Left ventricle myocardium inferior (tissue), 1 donor: ENCODE measurements around the gene KRT16. TPM values are rescaled to one million over a fixed set of nuclear protein-coding genes. Genes with fewer than 3 reads are reported as not detected.
"Not testable (repeated sequence)": the region's sequence is repeated elsewhere in the genome, so short reads cannot be mapped to it uniquely, and the experiment has no call there.

ENCODE experiments used
- DNase-seq: peaks from one replicate; pipeline ENCODE4 v3.0.0-alpha.2; 2020
- H3K27ac ChIP-seq: fragments of 200-600 bp; replicated peaks from 2 replicates; pipeline ENCODE4 v1.8.0; 2021
- H3K27me3 ChIP-seq: fragments of 200-600 bp; 2 replicates; pipeline ENCODE4 v1.8.0; 2021; ENCODE audit warnings: low read depth
- H3K36me3 ChIP-seq: fragments of 200-600 bp; 2 replicates; pipeline ENCODE4 v1.8.0; 2021
- H3K4me1 ChIP-seq: fragments of 200-600 bp; 2 replicates; pipeline ENCODE4 v1.8.0; 2021
- H3K4me3 ChIP-seq: fragments of 200-600 bp; 2 replicates; pipeline ENCODE4 v1.8.0; 2021; ENCODE audit warnings: mild to moderate bottlenecking, moderate library complexity
- H3K9me3 ChIP-seq: fragments of 200-600 bp; replicated peaks from 2 replicates; pipeline ENCODE4 v1.8.0; 2021
- intact Hi-C: fragments of 100-400 bp; cut with micrococcal nuclease; formaldehyde crosslinking; loops from one replicate; pipeline ENCODE4 v1.11.0; 2022
- total RNA-seq: library from RNA; stranded (reverse); fragmentation: NEBNext Ultra II Directional; extraction: Animal tissue kit (Norgen Biotek cat#: 25700); gene quantifications from one replicate; pipeline ENCODE4 v1.2.1, GENCODE V29; 2021
- TF ChIP-seq, protein P1 (sequence below): fragments of 200-600 bp; IDR thresholded peaks from 2 replicates; pipeline ENCODE4 v1.8.0; 2021; ENCODE audit warnings: antibody characterized with exemption, mild to moderate bottlenecking, borderline replicate concordance
- donor health status: DM: no; HTN: yes; CAD: no; lungs with severe emphysema.

The KRT16 gene
- total RNA-seq, 1 donor from 2014 or later, result not detected

DNA sequence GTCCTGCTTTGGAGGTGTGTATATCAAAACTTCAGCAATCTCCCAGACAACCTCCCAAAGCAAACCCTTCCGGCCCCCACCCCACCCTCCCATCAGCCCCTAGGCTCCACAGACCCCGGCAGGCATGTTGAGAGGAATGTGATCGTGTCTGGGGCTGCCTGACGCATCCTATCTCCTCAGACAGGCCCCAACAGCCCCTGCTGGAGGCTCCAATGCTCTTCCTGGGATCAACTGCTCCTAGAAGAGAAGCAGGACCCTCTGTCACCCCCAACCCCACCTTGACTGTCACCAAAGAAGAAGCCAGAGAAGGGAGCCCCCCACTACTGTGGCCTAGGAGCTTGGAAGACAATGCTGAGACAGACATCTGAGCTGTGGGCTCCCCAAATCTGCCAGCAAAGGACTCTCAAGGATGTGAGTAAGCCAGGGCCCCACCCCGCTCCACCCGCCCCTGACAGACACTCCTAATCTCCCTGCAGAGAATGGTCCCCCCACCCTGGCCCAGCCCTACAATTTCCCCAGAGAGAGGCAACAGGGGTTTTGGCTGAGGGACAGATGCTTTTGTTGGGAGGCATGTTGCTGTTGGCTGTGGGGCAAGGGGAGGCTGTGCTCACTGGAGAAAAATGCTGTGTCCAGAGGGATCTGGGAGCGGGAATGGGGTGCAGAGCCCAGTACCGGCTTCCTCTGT is 24.3 kb downstream of the KRT16 start:
- TF ChIP-seq, protein P1, sequence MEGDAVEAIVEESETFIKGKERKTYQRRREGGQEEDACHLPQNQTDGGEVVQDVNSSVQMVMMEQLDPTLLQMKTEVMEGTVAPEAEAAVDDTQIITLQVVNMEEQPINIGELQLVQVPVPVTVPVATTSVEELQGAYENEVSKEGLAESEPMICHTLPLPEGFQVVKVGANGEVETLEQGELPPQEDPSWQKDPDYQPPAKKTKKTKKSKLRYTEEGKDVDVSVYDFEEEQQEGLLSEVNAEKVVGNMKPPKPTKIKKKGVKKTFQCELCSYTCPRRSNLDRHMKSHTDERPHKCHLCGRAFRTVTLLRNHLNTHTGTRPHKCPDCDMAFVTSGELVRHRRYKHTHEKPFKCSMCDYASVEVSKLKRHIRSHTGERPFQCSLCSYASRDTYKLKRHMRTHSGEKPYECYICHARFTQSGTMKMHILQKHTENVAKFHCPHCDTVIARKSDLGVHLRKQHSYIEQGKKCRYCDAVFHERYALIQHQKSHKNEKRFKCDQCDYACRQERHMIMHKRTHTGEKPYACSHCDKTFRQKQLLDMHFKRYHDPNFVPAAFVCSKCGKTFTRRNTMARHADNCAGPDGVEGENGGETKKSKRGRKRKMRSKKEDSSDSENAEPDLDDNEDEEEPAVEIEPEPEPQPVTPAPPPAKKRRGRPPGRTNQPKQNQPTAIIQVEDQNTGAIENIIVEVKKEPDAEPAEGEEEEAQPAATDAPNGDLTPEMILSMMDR, result no peak
- Histone ChIP-seq H3K4me3 (no peak overlapping the region), H3K9me3 (no peaks in the 10 kb centered on the region), H3K27me3 (peaks cover 65% of the 10 kb centered on the region), H3K27ac (no peak overlapping the region), H3K36me3 (no peaks in the 10 kb centered on the region), H3K4me1 (no peaks in the 10 kb centered on the region)
- intact Hi-C loops, result no loop called here
- DNase-seq, result no peak

DNA sequence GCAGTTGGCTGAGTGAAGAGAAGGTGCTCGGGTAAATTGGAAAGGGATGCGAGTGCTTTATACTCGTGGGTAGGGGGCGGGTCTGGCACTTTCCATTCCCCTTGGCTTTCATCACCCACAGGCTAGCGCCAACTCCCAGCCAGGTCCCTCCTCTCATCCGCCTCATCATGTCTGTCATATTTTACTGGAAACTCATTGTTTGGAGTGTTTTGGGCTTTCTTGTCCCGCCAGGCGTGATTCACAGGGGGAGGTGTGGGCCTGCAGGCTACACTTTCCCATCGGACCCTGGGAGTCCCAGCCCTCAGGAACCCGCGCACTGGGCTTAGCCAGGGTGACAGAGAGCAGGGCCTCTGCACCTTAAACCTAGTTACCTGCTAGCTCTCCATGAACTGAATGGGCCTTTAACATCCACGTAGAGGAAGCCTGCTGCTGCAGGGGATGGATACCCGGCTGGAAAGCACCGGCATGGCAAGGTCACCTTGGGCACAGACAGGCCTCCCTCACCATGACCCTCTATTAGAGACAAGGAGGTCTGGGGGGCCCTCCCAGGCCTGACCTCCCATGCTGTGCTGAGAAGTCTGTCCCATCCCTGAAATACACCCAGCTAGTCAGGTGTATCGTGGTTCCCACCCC is 25.6 kb downstream of the KRT16 start, which contains the start of gene KRT14:
Gene KRT14, minus strand, starts transcription at position 33 of the 633 bp plus-strand sequence. CDS start 61 bp downstream, outside the sequence.
- TF ChIP-seq, protein P1, result no peak
- no peaks in the 10 kb centered on the region for H3K36me3 ChIP-seq
- no peak within 1 kb of the TSS for H3K27ac ChIP-seq
- intact Hi-C loops, result no loop called here
- no peak for DNase-seq
- H3K9me3 ChIP-seq, result no peaks in the 10 kb centered on the region
- no peaks in the 10 kb centered on the region for H3K4me1 ChIP-seq
- H3K27me3 ChIP-seq, result peaks cover 65% of the 10 kb centered on the region
- H3K4me3 ChIP-seq, result no peak within 1 kb of the TSS

DNA sequence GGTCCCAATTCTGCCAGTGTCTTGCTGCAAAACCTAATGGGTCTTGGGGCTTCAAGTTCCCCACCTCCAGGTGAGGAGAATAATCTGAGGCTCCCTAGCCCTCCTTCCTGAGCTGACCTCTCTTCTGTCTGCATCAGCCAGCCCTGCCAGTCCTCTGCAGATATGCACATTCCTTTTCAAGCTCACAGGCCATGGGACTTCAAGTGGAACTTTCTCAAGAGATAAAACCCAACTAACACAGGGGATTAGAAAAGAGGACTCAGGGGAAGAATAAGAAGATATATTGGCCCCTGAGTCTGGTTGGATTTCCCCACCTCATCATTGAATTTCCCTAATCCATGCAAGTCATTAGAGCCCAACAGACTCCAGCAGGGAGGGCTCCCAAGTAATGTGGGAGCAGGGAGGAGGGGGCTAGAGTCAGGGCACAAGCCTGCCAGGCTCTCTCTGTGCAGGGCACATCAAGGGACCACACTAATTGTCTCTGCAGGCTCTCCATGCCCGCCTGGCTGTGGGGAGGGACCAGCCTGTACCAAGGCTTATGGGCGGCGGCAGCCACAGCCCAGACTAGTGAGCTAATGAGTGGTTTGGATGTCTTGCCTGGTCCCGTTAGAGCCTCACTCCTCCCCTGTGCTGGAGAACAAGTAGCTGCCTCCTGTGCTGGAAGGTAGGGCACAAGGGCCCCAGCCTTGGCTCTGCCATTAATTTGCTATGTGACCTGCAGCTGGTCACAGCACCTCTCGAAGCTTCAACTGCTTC is 27.1 kb downstream of the KRT16 start:
- TF ChIP-seq, protein P1, result no peak
- H3K27me3 ChIP-seq, result peaks cover 69% of the 10 kb centered on the region
- no peak for DNase-seq
- H3K4me3 ChIP-seq, result no peak overlapping the region
- H3K4me1 ChIP-seq, result no peaks in the 10 kb centered on the region
- H3K9me3 ChIP-seq, result no peaks in the 10 kb centered on the region
- no peak overlapping the region for H3K27ac ChIP-seq
- intact Hi-C loops, result no loop called here
- H3K36me3 ChIP-seq, result no peaks in the 10 kb centered on the region

DNA sequence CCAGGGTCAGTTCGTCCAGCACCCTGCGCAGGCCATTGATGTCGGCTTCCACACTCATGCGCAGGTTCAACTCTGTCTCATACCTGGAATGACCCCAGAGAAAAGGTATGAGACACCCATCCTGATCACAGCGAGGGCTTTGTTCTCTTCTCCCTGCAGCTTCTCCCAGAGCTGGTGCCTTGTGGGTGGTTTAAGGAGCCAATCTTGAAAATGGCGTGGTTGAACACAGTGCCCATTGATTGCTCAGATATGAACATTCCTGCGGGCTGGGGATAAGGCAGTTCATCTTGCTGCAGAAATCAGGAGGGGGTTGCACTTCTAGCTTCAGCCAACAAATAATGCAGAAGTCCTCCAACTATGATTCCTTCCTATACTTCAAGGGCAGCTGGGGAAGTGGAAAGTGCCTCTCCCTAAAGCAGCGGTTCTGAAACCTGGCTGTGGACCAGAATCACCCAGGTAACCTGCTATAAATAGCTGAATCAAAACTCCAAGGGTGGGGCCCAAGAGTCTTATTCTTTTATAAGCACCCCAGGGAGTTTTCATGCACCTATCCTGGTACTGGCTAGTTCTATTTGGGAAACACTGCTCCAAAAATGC is 28.1 kb downstream of the KRT16 start:
- intact Hi-C loops, H3K4me1 ChIP-seq, DNase-seq, H3K4me3 ChIP-seq, H3K36me3 ChIP-seq, H3K9me3 ChIP-seq, H3K27ac ChIP-seq: not testable (repeated sequence)
- H3K27me3 ChIP-seq, result peaks cover 69% of the 10 kb centered on the region

DNA sequence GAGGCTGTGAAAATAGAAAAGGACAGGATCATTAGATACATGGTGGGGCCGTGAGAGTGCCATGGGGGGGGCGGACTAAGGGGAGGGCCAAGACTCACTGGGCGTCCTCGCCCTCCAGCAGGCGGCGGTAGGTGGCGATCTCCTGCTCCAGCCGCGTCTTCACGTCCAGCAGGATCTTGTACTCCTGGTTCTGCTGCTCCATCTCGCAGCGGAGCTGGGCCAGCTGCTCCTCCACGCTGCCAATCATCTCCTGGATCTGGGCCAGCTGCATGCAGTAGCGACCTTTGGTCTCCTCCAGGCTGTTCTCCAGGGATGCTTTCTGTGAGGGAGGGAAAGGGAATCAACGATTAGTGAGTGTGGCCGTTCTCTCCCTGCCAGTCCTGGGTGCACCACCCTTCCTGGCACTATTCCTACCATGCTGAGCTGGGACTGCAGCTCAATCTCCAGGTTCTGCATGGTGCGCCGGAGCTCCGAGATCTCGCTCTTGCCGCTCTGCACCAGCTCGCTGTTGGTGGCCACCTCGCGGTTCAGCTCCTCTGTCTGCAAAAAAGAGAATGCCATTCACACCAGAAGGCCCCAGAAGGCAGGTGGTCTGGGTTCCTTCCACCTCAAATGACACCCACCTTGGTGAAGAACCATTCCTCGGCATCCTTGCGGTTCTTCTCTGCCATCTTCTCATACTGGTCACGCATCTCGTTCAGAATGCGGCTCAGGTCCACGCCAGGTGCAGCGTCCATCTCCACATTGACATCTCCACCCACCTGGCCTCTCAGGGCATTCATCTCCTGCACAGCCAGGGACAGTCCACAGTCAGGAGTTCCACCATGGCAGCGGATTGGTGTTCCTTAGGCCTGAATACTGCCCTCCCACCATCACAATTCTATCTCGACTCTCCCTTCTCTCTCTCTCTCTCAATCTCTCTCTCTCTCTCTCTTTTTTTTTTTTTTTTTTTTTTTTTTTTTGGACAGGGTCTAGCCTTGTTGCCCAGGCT is 29.1 kb downstream of the KRT16 start:
- intact Hi-C loops, result no loop called here
- H3K27me3 ChIP-seq, result peaks cover 72% of the 10 kb centered on the region
- no peaks in the 10 kb centered on the region for H3K4me1 ChIP-seq
- H3K4me3 ChIP-seq, result no peak overlapping the region
- H3K9me3 ChIP-seq, result no peaks in the 10 kb centered on the region
- TF ChIP-seq, protein P1, result no peak
- DNase-seq, result no peak
- no peaks in the 10 kb centered on the region for H3K36me3 ChIP-seq
- H3K27ac ChIP-seq, result no peak overlapping the region

DNA sequence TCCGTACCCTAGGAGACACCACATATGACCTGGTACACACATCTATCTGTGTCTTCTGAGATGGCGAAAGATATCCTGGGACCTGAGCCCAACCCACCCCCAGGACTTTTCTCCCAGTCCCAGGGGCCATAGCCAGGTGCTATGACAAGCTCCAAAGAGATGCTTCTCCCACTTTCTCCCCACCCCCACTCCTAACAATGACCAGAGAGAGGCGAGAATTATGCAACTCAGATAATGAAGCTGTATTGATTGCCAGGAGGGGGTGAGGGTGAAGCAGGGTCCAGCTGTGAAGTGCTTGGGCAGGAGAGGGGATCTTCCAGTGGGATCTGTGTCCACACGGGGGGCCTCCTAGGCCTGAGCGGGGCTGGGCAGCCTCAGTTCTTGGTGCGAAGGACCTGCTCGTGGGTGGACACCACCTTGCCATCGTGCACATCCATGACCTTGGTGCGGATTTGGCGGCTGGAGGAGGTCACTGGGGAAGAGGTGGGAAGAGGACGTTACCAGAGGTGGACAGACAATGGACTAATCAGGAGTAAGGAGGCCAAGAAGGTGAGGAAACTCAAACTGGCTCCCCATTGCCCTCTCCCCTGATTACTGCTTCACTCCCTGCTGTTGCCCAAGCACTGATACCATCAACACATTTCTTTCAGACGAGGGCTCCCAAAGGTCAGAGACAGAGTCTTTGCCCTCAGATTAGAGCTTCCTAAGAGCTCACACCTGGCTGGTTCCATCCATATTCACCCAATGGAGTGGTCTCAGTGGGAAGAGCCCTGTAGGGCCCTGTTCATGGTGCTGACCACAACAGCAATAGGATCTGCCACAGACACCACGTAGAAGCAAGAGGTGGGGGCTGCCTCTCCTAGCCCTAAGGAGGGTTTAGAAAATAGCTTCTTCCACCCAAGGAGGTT is 30.3 kb downstream of the KRT16 start:
- intact Hi-C loops, DNase-seq, H3K4me1 ChIP-seq, H3K4me3 ChIP-seq, H3K9me3 ChIP-seq, H3K27ac ChIP-seq, H3K36me3 ChIP-seq: not testable (repeated sequence)
- H3K27me3 ChIP-seq, result peaks cover 74% of the 10 kb centered on the region
